ENCODE results near the gene FBLN7. TPM values are rescaled to one million over a fixed set of nuclear protein-coding genes. Genes with fewer than 3 reads are reported as not detected.

Gene FBLN7
- total RNA-seq, 1 donor from 2014 or later = 0.20 TPM

DNA sequence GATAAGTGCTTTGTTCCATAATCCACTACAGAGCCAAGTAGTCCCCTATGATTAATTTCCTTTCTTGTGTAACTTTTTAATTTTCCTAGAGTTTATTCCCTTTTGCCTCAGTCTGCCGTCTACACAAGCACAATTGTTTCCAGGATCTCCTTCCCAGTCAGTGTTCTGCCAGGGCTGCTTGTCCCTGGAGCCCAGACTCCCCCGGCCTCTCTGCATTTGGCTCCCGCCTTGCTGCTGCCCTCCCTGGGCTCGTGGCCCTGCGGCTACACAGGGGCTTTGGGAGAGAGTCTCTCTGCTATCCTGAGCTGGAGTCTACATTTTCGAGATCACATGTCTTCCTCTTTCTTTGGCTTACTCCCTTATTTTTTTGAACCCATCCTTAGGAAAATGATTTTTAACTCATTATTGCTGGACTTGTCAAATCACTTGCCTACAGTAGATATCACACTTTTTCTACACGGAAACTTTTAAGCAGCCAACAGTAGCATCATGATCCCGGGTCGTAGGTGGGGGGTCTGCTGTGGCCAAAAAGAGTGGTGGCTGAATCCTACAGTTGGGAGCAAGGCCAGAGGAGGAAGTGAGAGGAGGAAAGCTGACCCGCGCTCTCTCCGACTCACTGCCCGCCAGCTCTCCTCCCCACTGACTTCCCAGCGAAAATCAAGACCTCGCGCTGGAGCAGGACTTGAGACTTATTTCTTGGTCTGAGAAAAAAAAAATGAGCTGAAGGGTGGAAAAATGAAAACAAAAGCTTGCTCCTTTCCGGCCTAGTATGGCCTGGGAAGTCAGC, 9.4 kb downstream of the FBLN7 start:
- DNase-seq = no peak
- Mint-ChIP-seq H3K9me3 (ENCODE audit: unreplicated experiment) (peaks cover under 1% of the 10 kb centered on the region), H3K27ac (ENCODE audit: unreplicated experiment) (no peak overlapping the region), H3K27me3 (ENCODE audit: unreplicated experiment) (no peaks in the 10 kb centered on the region), H3K4me3 (ENCODE audit: unreplicated experiment) (no peak overlapping the region), H3K36me3 (ENCODE audit: unreplicated experiment) (peaks cover 4% of the 10 kb centered on the region), H3K4me1 (ENCODE audit: low read depth, unreplicated experiment) (peaks cover 1% of the 10 kb centered on the region)
- TF ChIP-seq, protein P1, sequence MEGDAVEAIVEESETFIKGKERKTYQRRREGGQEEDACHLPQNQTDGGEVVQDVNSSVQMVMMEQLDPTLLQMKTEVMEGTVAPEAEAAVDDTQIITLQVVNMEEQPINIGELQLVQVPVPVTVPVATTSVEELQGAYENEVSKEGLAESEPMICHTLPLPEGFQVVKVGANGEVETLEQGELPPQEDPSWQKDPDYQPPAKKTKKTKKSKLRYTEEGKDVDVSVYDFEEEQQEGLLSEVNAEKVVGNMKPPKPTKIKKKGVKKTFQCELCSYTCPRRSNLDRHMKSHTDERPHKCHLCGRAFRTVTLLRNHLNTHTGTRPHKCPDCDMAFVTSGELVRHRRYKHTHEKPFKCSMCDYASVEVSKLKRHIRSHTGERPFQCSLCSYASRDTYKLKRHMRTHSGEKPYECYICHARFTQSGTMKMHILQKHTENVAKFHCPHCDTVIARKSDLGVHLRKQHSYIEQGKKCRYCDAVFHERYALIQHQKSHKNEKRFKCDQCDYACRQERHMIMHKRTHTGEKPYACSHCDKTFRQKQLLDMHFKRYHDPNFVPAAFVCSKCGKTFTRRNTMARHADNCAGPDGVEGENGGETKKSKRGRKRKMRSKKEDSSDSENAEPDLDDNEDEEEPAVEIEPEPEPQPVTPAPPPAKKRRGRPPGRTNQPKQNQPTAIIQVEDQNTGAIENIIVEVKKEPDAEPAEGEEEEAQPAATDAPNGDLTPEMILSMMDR (IDR thresholded peaks at IDR 0.05; ENCODE audit: partially characterized antibody, unreplicated experiment) = no peak

DNA sequence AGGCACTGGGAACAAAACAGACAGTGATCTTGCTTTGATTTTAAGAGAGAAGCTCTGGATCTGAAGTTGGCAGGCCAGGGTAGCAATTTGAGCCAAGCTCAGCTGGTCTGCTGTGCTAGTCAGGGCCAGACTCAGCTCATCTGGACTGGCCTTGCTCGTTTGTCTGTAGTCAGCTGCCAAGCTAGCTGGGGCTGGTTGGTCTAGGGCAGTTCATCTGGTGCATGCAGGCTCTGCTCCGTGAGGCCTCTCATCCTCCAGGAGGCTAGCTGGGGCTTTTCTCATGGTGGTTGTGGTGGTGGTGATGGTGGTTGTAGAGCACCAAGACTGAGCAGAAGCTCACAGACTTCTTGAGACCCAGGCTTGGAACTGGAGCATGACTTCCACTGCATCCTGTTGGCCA, 10.3 kb downstream of the FBLN7 start:
- no peaks in the 10 kb centered on the region for H3K9me3 Mint-ChIP-seq (ENCODE audit: unreplicated experiment)
- peaks cover 1% of the 10 kb centered on the region for H3K4me1 Mint-ChIP-seq (ENCODE audit: low read depth, unreplicated experiment)
- TF ChIP-seq, protein P1 (IDR thresholded peaks at IDR 0.05; ENCODE audit: partially characterized antibody, unreplicated experiment) = no peak
- H3K27me3 Mint-ChIP-seq (ENCODE audit: unreplicated experiment) = no peaks in the 10 kb centered on the region
- no peak for DNase-seq
- H3K36me3 Mint-ChIP-seq (ENCODE audit: unreplicated experiment) = no peaks in the 10 kb centered on the region
- H3K4me3 Mint-ChIP-seq (ENCODE audit: unreplicated experiment) = no peak overlapping the region
- H3K27ac Mint-ChIP-seq (ENCODE audit: unreplicated experiment) = no peak overlapping the region

DNA sequence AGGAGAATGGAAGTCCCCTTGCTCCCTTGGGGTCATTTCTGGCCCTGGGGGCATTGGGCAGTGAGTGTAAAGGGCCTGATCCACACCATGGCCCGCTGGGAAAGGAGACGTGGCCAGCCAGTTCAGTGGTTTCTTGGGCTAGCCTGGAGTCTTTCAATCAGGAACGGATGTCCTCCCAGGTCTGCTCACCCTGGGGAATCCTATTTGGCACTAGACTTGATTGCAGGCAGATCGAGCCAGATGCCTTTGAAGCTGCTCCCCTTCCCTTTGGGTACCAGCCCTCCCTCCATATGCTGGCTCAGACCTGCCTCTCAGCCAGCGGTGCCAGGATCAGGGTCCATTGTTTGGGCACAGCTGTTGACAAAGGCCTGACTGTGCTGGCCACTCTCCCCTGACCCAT, 11.0 kb downstream of the FBLN7 start:
- H3K4me3 Mint-ChIP-seq (ENCODE audit: unreplicated experiment) = no peak overlapping the region

DNA sequence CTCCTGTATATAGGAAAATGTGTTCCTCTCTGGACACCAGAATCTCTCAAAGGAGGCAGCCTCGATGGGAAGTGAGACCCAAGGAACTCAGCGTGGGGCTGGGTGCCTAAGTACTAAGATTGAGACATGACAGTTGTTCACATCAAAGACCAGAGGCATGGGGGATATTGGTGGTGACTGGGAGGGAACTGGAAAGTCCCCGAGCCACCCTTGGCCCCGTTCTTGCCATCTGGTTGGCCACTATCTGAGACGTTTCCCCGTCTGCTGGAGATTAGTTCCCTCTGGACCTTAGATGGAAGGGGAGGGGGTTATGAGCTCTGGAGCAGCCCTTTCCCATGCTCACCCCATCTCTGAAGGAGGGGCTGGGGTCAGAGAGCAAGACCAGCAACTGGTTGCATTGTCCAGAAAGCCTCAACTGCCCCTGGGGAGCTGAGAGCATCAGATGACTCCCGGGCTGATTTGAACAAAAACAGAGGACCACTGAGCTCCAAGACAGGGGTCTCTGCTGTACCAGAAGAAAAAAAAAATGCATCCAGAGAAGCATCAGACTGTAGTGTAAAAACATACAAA, 11.8 kb downstream of the FBLN7 start:
- no peaks in the 10 kb centered on the region for H3K27me3 Mint-ChIP-seq (ENCODE audit: unreplicated experiment)
- H3K4me3 Mint-ChIP-seq (ENCODE audit: unreplicated experiment) = no peak overlapping the region
- H3K36me3 Mint-ChIP-seq (ENCODE audit: unreplicated experiment) = no peaks in the 10 kb centered on the region
- H3K27ac Mint-ChIP-seq (ENCODE audit: unreplicated experiment) = no peak overlapping the region
- H3K4me1 Mint-ChIP-seq (ENCODE audit: low read depth, unreplicated experiment) = peaks cover 1% of the 10 kb centered on the region
- DNase-seq = no peak
- no peaks in the 10 kb centered on the region for H3K9me3 Mint-ChIP-seq (ENCODE audit: unreplicated experiment)
- TF ChIP-seq, protein P1 (IDR thresholded peaks at IDR 0.05; ENCODE audit: partially characterized antibody, unreplicated experiment) = no peak

More for the DNA sequence above, 11.0 kb downstream of the FBLN7 start:
- H3K27ac Mint-ChIP-seq (ENCODE audit: unreplicated experiment) = no peak overlapping the region
- no peaks in the 10 kb centered on the region for H3K9me3 Mint-ChIP-seq (ENCODE audit: unreplicated experiment)
- H3K36me3 Mint-ChIP-seq (ENCODE audit: unreplicated experiment) = no peaks in the 10 kb centered on the region
- TF ChIP-seq, protein P1 (IDR thresholded peaks at IDR 0.05; ENCODE audit: partially characterized antibody, unreplicated experiment) = no peak
- H3K4me1 Mint-ChIP-seq (ENCODE audit: low read depth, unreplicated experiment) = peaks cover 1% of the 10 kb centered on the region
- no peaks in the 10 kb centered on the region for H3K27me3 Mint-ChIP-seq (ENCODE audit: unreplicated experiment)
- DNase-seq = no peak

DNA sequence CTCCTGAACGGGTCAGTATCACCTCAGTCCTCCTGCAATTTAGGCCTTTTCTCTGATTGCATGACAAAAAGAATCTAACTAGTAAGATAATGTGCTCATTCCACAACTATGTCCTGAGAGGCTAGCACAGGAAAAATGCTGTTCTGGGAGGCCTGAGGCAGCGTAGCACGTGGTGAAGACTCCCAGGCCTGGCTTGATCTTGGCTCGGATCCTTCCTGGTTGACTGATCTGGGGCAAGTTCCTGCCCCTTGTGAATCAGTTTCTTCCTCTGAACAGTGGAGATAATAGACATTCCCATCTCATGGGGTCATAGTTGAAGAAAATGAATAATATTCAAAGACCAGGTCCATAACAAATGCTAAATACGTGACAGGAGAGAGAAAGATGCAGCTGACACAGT, 12.3 kb downstream of the FBLN7 start:
- Mint-ChIP-seq H3K27me3 (ENCODE audit: unreplicated experiment) (no peaks in the 10 kb centered on the region), H3K4me1 (ENCODE audit: low read depth, unreplicated experiment) (peaks cover 1% of the 10 kb centered on the region), H3K27ac (ENCODE audit: unreplicated experiment) (no peak overlapping the region), H3K4me3 (ENCODE audit: unreplicated experiment) (no peak overlapping the region), H3K36me3 (ENCODE audit: unreplicated experiment) (no peaks in the 10 kb centered on the region), H3K9me3 (ENCODE audit: unreplicated experiment) (no peaks in the 10 kb centered on the region)
- no peak for DNase-seq
- TF ChIP-seq, protein P1 (IDR thresholded peaks at IDR 0.05; ENCODE audit: partially characterized antibody, unreplicated experiment) = no peak
